ENCODE results near the gene GAGE12E.
"Not testable (repeated sequence)": the region's sequence is repeated elsewhere in the genome, so short reads cannot be mapped to it uniquely, and the experiment has no call there.

GAGE12E gene

GRCh38 chrX:49550989-49551388 is at the start of gene GAGE12E:
GAGE12E (plus strand) TSS chrX:49551289; CDS start chrX:49552444, 1,155 bp downstream.
- DNase-seq (ENCODE audit: low read depth, low spot score); H3K4me3 ChIP-seq (ENCODE audit: low read depth, low read length); in situ Hi-C loops (cut with HindIII; ENCODE audit: low sequenced_read_pairs): not testable (repeated sequence)

DNA sequence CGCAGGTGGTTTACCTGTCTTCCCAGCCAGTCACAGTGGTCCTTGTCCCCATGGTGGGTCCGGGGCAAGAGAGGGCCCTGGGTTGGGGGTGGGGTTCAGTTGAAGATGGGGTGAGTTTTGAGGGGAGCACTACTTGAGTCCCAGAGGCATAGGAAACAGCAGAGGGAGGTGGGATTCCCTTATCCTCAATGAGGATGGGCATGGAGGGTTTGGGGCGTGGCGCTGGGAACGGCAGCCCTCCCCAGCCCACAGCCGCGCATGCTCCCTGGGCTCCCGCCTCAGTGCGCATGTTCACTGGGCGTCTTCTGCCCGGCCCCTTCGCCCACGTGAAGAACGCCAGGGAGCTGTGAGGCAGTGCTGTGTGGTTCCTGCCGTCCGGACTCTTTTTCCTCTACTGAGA is 19.2 kb upstream of the GAGE12E start, which contains the start of gene GAGE12C:
Gene GAGE12C (plus strand): TSS at position 301 of the 400 bp plus-strand sequence. CDS start 1,155 bp downstream, outside the sequence.
- DNase-seq (ENCODE audit: low read depth, low spot score); H3K4me3 ChIP-seq (ENCODE audit: low read depth, low read length); in situ Hi-C loops (cut with HindIII; ENCODE audit: low sequenced_read_pairs): not testable (repeated sequence)

- DNase-seq (ENCODE audit: low read depth, low spot score); H3K4me3 ChIP-seq (ENCODE audit: low read depth, low read length); in situ Hi-C loops (cut with HindIII; ENCODE audit: low sequenced_read_pairs): not testable (repeated sequence)
Measured at GRCh38 chrX:49541433-49541832, 9.7 kb upstream of the GAGE12E start, which contains the start of gene GAGE12D. GAGE12D (plus strand) TSS chrX:49541733; CDS start chrX:49542888, 1,155 bp downstream.

GRCh38 chrX:49560542-49560941 is 9.5 kb downstream of the GAGE12E start, which contains the start of gene GAGE12F:
GAGE12F (plus strand) TSS chrX:49560842; CDS start chrX:49561997, 1,155 bp downstream.
- in situ Hi-C loops (cut with HindIII; ENCODE audit: low sequenced_read_pairs); H3K4me3 ChIP-seq (ENCODE audit: low read depth, low read length); DNase-seq (ENCODE audit: low read depth, low spot score): not testable (repeated sequence)

DNA sequence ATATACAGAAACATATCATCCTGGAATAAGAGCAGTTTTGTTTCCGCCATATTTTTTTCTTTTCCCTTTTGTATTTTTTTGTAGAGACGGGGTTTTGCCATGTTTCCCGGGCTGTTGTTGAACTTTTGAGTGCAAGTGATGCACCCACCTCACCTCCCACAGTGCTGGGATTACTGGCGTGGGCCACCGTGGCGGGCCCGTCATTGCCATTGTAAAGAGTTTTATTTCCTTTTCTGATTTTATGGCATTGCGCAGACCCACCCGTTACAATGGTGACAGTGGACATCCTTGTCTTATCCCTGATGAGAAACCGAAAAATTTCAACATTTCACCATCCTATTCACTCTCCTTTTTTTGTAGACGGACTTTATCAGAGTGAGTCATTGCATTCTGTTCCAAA is 17.6 kb downstream of the GAGE12E start:
- DNase-seq (ENCODE audit: low read depth, low spot score); H3K4me3 ChIP-seq (ENCODE audit: low read depth, low read length); in situ Hi-C loops (cut with HindIII; ENCODE audit: low sequenced_read_pairs): not testable (repeated sequence)

- DNase-seq (ENCODE audit: low read depth, low spot score); in situ Hi-C loops (cut with HindIII; ENCODE audit: low sequenced_read_pairs); H3K4me3 ChIP-seq (ENCODE audit: low read depth, low read length): not testable (repeated sequence)
Measured at GRCh38 chrX:49569152-49569551, 18.1 kb downstream of the GAGE12E start.

GRCh38 chrX:49570100-49570499 is 19.0 kb downstream of the GAGE12E start, which contains the start of gene GAGE12G:
GAGE12G (plus strand) TSS chrX:49570400; CDS start chrX:49571555, 1,155 bp downstream.
- H3K4me3 ChIP-seq (ENCODE audit: low read depth, low read length); DNase-seq (ENCODE audit: low read depth, low spot score); in situ Hi-C loops (cut with HindIII; ENCODE audit: low sequenced_read_pairs): not testable (repeated sequence)

DNA sequence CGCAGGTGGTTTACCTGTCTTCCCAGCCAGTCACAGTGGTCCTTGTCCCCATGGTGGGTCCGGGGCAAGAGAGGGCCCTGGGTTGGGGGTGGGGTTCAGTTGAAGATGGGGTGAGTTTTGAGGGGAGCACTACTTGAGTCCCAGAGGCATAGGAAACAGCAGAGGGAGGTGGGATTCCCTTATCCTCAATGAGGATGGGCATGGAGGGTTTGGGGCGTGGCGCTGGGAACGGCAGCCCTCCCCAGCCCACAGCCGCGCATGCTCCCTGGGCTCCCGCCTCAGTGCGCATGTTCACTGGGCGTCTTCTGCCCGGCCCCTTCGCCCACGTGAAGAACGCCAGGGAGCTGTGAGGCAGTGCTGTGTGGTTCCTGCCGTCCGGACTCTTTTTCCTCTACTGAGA is 28.6 kb downstream of the GAGE12E start, which contains the start of gene GAGE12H:
Gene GAGE12H (plus strand): TSS at position 301 of the 400 bp plus-strand sequence. CDS start 1,155 bp downstream, outside the sequence.
- H3K4me3 ChIP-seq (ENCODE audit: low read depth, low read length); DNase-seq (ENCODE audit: low read depth, low spot score); in situ Hi-C loops (cut with HindIII; ENCODE audit: low sequenced_read_pairs): not testable (repeated sequence)

DNA sequence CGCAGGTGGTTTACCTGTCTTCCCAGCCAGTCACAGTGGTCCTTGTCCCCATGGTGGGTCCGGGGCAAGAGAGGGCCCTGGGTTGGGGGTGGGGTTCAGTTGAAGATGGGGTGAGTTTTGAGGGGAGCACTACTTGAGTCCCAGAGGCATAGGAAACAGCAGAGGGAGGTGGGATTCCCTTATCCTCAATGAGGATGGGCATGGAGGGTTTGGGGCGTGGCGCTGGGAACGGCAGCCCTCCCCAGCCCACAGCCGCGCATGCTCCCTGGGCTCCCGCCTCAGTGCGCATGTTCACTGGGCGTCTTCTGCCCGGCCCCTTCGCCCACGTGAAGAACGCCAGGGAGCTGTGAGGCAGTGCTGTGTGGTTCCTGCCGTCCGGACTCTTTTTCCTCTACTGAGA is 38.1 kb downstream of the GAGE12E start, which contains the start of gene GAGE2A:
Gene GAGE2A (plus strand): TSS at position 301 of the 400 bp plus-strand sequence. CDS start 1,155 bp downstream, outside the sequence.
- H3K4me3 ChIP-seq (ENCODE audit: low read depth, low read length); DNase-seq (ENCODE audit: low read depth, low spot score); in situ Hi-C loops (cut with HindIII; ENCODE audit: low sequenced_read_pairs): not testable (repeated sequence)

GRCh38 chrX:49589769-49590478 is 38.8 kb downstream of the GAGE12E start:
- in situ Hi-C loops (cut with HindIII; ENCODE audit: low sequenced_read_pairs); H3K4me3 ChIP-seq (ENCODE audit: low read depth, low read length); DNase-seq (ENCODE audit: low read depth, low spot score): not testable (repeated sequence)

DNA sequence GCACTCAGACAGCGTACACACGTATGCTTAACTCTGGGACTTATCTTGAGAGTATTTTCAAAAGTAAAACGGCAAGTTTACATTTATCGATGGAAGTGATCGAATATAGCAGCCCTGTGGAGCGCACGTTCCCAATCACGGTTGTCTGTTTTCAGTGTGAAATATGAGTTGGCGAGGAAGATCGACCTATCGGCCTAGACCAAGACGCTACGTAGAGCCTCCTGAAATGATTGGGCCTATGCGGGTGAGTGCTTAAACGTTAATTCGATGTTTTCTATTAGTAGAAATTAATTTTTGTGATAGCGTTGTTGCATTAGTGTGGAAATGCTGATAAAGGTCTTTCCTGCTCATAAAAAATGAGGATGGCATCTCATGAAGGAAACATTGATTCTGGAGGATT is 39.4 kb downstream of the GAGE12E start:
- in situ Hi-C loops (cut with HindIII; ENCODE audit: low sequenced_read_pairs); DNase-seq (ENCODE audit: low read depth, low spot score); H3K4me3 ChIP-seq (ENCODE audit: low read depth, low read length): not testable (repeated sequence)

GRCh38 chrX:49598720-49599119 is 47.6 kb downstream of the GAGE12E start, which contains the start of gene GAGE1:
GAGE1 (plus strand) TSS chrX:49599020; CDS start chrX:49600175, 1,155 bp downstream.
- H3K4me3 ChIP-seq (ENCODE audit: low read depth, low read length); in situ Hi-C loops (cut with HindIII; ENCODE audit: low sequenced_read_pairs); DNase-seq (ENCODE audit: low read depth, low spot score): not testable (repeated sequence)
